GM19467 (cell line): Measurements from ENCODE around the gene STX12.
A peak's percentile ranks its signal among the peaks of the same experiment; 100 is the strongest.
"Not testable (repeated sequence)": the region's sequence is repeated elsewhere in the genome, so short reads cannot be mapped to it uniquely, and the experiment has no call there.

Experiments
- ATAC-seq: cut with Tn5 transposase; IDR thresholded peaks from one replicate; pipeline ENCODE4 v1.9.1; 2021; ENCODE audit warnings: mild to moderate bottlenecking, moderate library complexity; ENCODE audit not compliant: unreplicated experiment

STX12 gene

GRCh38 chr1:27865821-27866220 is 92.8 kb downstream of the STX12 start:
- no peak for ATAC-seq

GRCh38 chr1:27868556-27868931 is 95.5 kb downstream of the STX12 start:
- ATAC-seq, result no peak

- ATAC-seq, result peak; percentile 47
Observed at GRCh38 chr1:27868932-27869718, 96.1 kb downstream of the STX12 start.

GRCh38 chr1:27869719-27870085 is 96.7 kb downstream of the STX12 start:
- ATAC-seq, result no peak

GRCh38 chr1:27871076-27871475 is 98.1 kb downstream of the STX12 start:
- not testable (repeated sequence) for ATAC-seq

GRCh38 chr1:27872059-27872801 is 99.2 kb downstream of the STX12 start, which contains the start of gene THEMIS2:
TSS of gene THEMIS2 (plus strand) at chr1:27872544. CDS start at chr1:27872572, 28 bp downstream.
- no peak for ATAC-seq

- ATAC-seq, result no peak
Observed at GRCh38 chr1:27872802-27873551, 100.0 kb downstream of the STX12 start.

- ATAC-seq, result no peak
Observed at GRCh38 chr1:27873671-27874384, 100.8 kb downstream of the STX12 start.
